T-cell (primary cell): ENCODE results near the gene EPB41L5. TPM values are rescaled to one million over a fixed set of nuclear protein-coding genes. Genes with fewer than 3 reads are reported as not detected.

Source experiments
- ATAC-seq, 4 experiments: fragments of 200-7000 bp in 3 of 4; fragments of 150-1000 bp in 1 of 4; cut with Tn5 transposase; replicated peaks in 1 of 4; 1 replicate in 3 of 4; 2 replicates in 1 of 4; pipeline ENCODE4 v1.10.0; 2021; ENCODE audit warnings: moderate library complexity in 3 of 4, mild to moderate bottlenecking in 2 of 4, moderate number of reproducible peaks in 1 of 4
- CTCF ChIA-PET, 2 donors: fragments of 300-600 bp; sonication (Branson Sonifier 250); formaldehyde crosslinking; loops; one replicate each; lab custom pipeline; 2022; ENCODE audit warnings: antibody characterized with exemption in 2 of 2; lab: Charles Lee
- POLR2A ChIA-PET, 2 donors: fragments of 300-600 bp; sonication (Branson Sonifier 250); formaldehyde crosslinking; loops; one replicate each; lab custom pipeline; 2022; ENCODE audit warnings: antibody characterized with exemption in 2 of 2; lab: Charles Lee
- DNase-seq, 35 experiments: peaks; one replicate each; pipeline versions ENCODE4 v3.0.0 to v3.0.0-alpha.2; 2013 to 2023
- H3K27ac ChIP-seq: one replicate; pipeline ENCODE4 v1.5.1; 2013; ENCODE audit warnings: low read length
- H3K27me3 ChIP-seq, 2 experiments: replicated peaks in 1 of 2; 1 replicate in 1 of 2; 2 replicates in 1 of 2; pipeline versions ENCODE4 v1.6.1 to v1.7.0; 2013; ENCODE audit warnings: low read length in 1 of 2, mixed read lengths in 1 of 2; ENCODE audit not compliant: control insufficient read depth in 2 of 2, insufficient read depth in 2 of 2; ENCODE audit errors: extremely low read depth in 1 of 2
- H3K36me3 ChIP-seq, 2 donors: 1 replicate in 1 of 2; 2 replicates in 1 of 2; pipeline versions ENCODE4 v1.6.1 to v1.7.0; 2013; ENCODE audit warnings: low read length in 1 of 2; ENCODE audit not compliant: control insufficient read depth in 2 of 2, insufficient read depth in 1 of 2; ENCODE audit errors: extremely low read depth in 1 of 2
- H3K4me1 ChIP-seq, 2 experiments: 1 replicate in 1 of 2; 2 replicates in 1 of 2; pipeline versions ENCODE4 v1.6.1 to v1.7.0; 2013; ENCODE audit warnings: low read length in 2 of 2, mixed read lengths in 1 of 2; ENCODE audit not compliant: insufficient read depth in 2 of 2, control insufficient read depth in 1 of 2; ENCODE audit errors: extremely low read depth in 1 of 2
- H3K4me3 ChIP-seq, 2 donors: 1 replicate in 1 of 2; 2 replicates in 1 of 2; pipeline versions ENCODE4 v1.5.1 to v1.7.0; 2013; ENCODE audit warnings: mild to moderate bottlenecking in 2 of 2, low read length in 1 of 2, moderate library complexity in 1 of 2; ENCODE audit not compliant: control insufficient read depth in 1 of 2; ENCODE audit errors: extremely low read depth in 1 of 2
- H3K9me3 ChIP-seq: 2 replicates; pipeline ENCODE4 v1.7.0; 2013
- H3K27ac Mint-ChIP-seq, 2 donors: one replicate each; pipeline ENCODE4 v1.8.0; 2020 to 2021; ENCODE audit warnings: mild to moderate bottlenecking in 2 of 2, mixed read lengths in 2 of 2
- H3K27me3 Mint-ChIP-seq, 2 donors: one replicate each; pipeline ENCODE4 v1.8.0; 2021 to 2022; ENCODE audit warnings: mixed read lengths in 2 of 2
- H3K36me3 Mint-ChIP-seq: one replicate; pipeline ENCODE4 v1.8.0; 2021; ENCODE audit warnings: mixed read lengths
- H3K4me1 Mint-ChIP-seq, 3 donors: one replicate each; pipeline ENCODE4 v1.8.0; 2020 to 2022; ENCODE audit warnings: mixed read lengths in 3 of 3, mild to moderate bottlenecking in 1 of 3
- H3K4me3 Mint-ChIP-seq, 3 donors: one replicate each; pipeline ENCODE4 v1.8.0; 2020 to 2022; ENCODE audit warnings: mild to moderate bottlenecking in 3 of 3, mixed read lengths in 3 of 3, moderate library complexity in 3 of 3
- H3K9me3 Mint-ChIP-seq, 3 donors: one replicate each; pipeline ENCODE4 v1.8.0; 2020 to 2022; ENCODE audit warnings: mixed read lengths in 3 of 3
- WGBS: methylation state at CpG from one replicate; pipeline ENCODE4 v1.1.5; 2013; ENCODE audit warnings: missing lambda C conversion rate; ENCODE audit not compliant: insufficient coverage; 5-methylcytosine and 5-hydroxymethylcytosine counted together
- total RNA-seq, 35 experiments: library from RNA in 6 of 35; stranded (reverse) in 6 of 35; fragments of 120-200 nt in 1 of 35; gene quantifications; one replicate each; pipeline versions ENCODE4 v1.2.1 to v1.2.4 and lab custom pipeline; 2013 to 2026

EPB41L5 gene
- total RNA-seq, 5 donors from 2014 or later (not counting 1 experiment from before 2014, with no cell fraction given) = 5.6 to 7.9 (median 6.0) TPM

DNA sequence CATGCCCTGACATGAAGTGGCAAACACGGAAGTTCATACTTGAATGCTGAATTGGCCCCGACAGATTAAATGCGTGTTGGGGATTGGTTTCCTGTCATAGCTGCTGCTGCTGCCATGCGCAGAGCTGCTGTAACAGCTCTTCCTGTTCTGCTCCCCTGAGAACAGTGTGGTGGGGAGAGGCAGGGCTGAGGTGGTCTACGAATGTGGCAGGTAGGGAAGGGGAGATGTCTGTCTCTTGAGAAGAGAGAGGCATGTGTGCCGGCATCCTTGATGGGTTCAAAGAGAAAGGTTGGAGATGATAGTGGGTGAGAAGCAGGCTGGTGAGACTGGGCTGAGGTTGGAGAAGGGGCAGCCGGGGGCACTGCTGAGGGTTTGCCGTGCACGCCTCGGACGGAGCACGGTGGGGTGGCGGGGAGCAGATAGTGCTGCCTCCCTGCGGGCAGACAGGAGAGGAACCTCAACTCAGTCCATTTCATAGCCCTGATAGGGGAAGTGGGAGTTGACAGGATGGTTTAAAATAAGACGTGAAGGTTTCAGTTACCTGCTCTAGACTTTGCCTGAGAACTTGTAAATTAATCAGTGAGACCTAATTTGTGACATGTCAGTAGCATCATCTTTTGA, 164.2 kb downstream of the EPB41L5 start:
- peak overlapping the region; percentile 86 to 91 (median 90) for H3K4me3 Mint-ChIP-seq
- ATAC-seq = peak; percentile 93 to 95 (median 93)
- ChIA-PET POLR2A (interaction anchor here (0.6 to 1.4 kb wide), 9 partner anchors 46 to 1586 kb away, joined by 3 to 14 read pairs (median 4); partner anchors contain the start of genes PTPN4 (in 2 of the 2), NIFK (in 1 of the 2) and TMEM185B (in 1 of the 2)), CTCF (interaction anchor here (0.6 to 4.5 kb wide), 35 partner anchors 8 to 536 kb away, joined by 3 to 35 read pairs (median 4); partner anchors contain the start of genes EPB41L5 (in 1 of the 2), PTPN4 (in 1 of the 2), RALB (in 1 of the 2) and TMEM177 (in 1 of the 2))
- H3K9me3 Mint-ChIP-seq = no peaks in the 10 kb centered on the region
- H3K4me1 Mint-ChIP-seq = peaks cover 53 to 64% (median 63%) of the 10 kb centered on the region in 3 donors
- peak overlapping the region; percentile 92 for H3K27ac ChIP-seq
- peak; percentile 69 to 91 (median 77) for DNase-seq
- H3K4me1 ChIP-seq = peaks cover 44 to 52% of the 10 kb centered on the region in 2 experiments
- no peaks in the 10 kb centered on the region for H3K27me3 Mint-ChIP-seq
- H3K27me3 ChIP-seq = no peaks in the 10 kb centered on the region
- H3K9me3 ChIP-seq = no peaks in the 10 kb centered on the region
- H3K36me3 ChIP-seq = peaks cover 0 to 3% of the 10 kb centered on the region in 2 donors
- H3K4me3 ChIP-seq = peak overlapping the region; percentile 46 to 58
- H3K27ac Mint-ChIP-seq = peak overlapping the region; percentile 97 to 100
- H3K36me3 Mint-ChIP-seq = no peaks in the 10 kb centered on the region
- 0% methylated on average over 9 of the region's 15 CpGs for WGBS

DNA sequence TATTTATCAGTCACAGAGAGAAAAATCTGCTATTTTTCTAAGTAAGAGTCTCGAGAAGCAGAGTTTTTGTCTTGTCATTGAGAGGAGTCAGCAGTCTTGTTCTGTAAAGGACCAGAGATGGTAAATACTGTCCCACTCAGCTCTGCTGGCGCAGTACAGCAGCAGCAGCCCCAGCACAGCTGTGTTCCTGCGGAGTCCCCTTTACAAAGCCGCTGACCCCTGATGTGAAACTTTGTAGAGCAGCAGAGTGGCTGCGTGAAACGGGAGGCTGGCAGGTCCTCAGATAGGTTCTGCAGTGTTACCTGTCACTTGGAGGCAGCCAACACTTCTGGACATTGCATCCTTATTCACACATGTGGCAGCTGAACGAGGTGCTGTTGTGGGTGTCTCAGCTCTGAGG, 165.1 kb downstream of the EPB41L5 start:
- peak overlapping the region; percentile 90 to 100 for H3K27ac Mint-ChIP-seq
- H3K9me3 ChIP-seq = no peaks in the 10 kb centered on the region
- peak overlapping the region; percentile 92 for H3K27ac ChIP-seq
- H3K4me1 ChIP-seq = peaks cover 44 to 58% of the 10 kb centered on the region in 2 experiments
- H3K9me3 Mint-ChIP-seq = no peaks in the 10 kb centered on the region
- DNase-seq (peak in 1 of 35 experiments; percentile 17), ATAC-seq (no peak)
- peaks cover 0 to 3% of the 10 kb centered on the region in 2 donors for H3K36me3 ChIP-seq
- H3K4me1 Mint-ChIP-seq = peaks cover 60 to 70% (median 70%) of the 10 kb centered on the region in 3 donors
- no peaks in the 10 kb centered on the region for H3K36me3 Mint-ChIP-seq
- ChIA-PET CTCF (interaction anchor here in 1 of 2 donors (2.4 kb wide), 1 partner anchor 418 kb away, joined by 15 read pairs; the partner anchor contains the start of gene PTPN4), POLR2A (interaction anchor here in 1 of 2 donors (1.1 kb wide), 1 partner anchor 1559 kb away, joined by 14 read pairs; the partner anchor contains the start of gene NIFK)
- H3K4me3 Mint-ChIP-seq = peak overlapping the region; percentile 86 to 91 (median 90)
- WGBS = 71% methylated on average over 7 of the region's 7 CpGs
- H3K27me3 Mint-ChIP-seq = no peaks in the 10 kb centered on the region
- H3K27me3 ChIP-seq = no peaks in the 10 kb centered on the region
- H3K4me3 ChIP-seq = peak overlapping the region; percentile 15 to 58

DNA sequence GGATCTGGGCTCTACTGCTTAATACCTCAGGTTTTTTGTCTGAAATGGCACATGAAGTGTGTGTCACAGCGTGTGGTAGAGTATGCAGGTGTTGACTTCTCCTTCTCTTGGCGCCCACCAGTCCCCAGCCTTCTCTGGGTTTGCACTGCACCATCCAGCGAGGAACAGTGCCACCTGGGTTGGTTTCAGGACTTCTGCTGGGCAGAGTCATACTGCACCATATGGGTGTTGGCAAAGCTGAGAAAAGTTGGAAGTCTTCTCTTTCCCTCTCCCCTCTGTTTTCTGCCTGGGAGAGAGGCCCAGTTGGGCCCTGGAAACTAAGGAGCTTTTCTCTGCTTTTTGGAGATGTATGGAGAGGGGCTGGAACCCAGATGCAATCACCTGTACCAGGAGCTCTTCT, 166.5 kb downstream of the EPB41L5 start:
- DNase-seq (no peak), ATAC-seq (no peak)
- Histone ChIP-seq H3K27ac (no peak overlapping the region), H3K4me3 (no peak overlapping the region), H3K27me3 (no peaks in the 10 kb centered on the region), H3K9me3 (no peaks in the 10 kb centered on the region), H3K4me1 (peaks cover 44 to 58% of the 10 kb centered on the region in 2 experiments), H3K36me3 (peaks cover 0 to 3% of the 10 kb centered on the region in 2 donors)
- peaks cover 0 to 3% of the 10 kb centered on the region in 2 donors for H3K27me3 Mint-ChIP-seq
- peak overlapping the region; percentile 1 to 75 for H3K27ac Mint-ChIP-seq
- H3K4me3 Mint-ChIP-seq = peak overlapping the region in 1 of 3 donors; percentile 86
- no CpG with 5 or more reads among the region's 3 CpGs for WGBS
- peaks cover 6% of the 10 kb centered on the region for H3K36me3 Mint-ChIP-seq
- peaks cover 68 to 79% (median 74%) of the 10 kb centered on the region in 3 donors for H3K4me1 Mint-ChIP-seq
- no peaks in the 10 kb centered on the region for H3K9me3 Mint-ChIP-seq
- ChIA-PET CTCF (no interaction called here), POLR2A (no interaction called here)

DNA sequence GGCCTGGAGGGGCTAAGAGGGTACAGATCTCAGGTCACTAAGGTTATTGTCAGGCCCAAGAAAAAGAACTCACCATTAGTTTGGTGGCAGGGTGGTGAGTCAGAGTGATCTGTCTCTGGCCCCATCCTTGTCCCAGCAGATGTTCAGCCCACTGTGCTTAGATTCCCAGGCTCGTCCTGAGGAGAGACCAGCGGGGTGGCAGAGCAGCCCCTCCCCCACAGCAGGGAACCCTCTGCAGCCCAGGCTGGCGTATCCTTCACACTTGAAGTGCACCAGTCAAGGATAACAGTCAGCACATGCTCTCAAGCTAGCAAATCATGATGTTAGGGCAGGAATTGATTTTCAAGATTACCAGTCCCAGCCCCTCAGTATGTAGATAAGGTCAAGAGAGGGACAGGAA, 167.2 kb downstream of the EPB41L5 start:
- Histone ChIP-seq H3K27ac (no peak overlapping the region), H3K27me3 (no peaks in the 10 kb centered on the region), H3K9me3 (no peaks in the 10 kb centered on the region), H3K4me3 (no peak overlapping the region), H3K36me3 (peaks cover 0 to 3% of the 10 kb centered on the region in 2 donors), H3K4me1 (peaks cover 44 to 53% of the 10 kb centered on the region in 2 experiments)
- H3K9me3 Mint-ChIP-seq = no peaks in the 10 kb centered on the region
- H3K27me3 Mint-ChIP-seq = peaks cover under 1 to 3% of the 10 kb centered on the region in 2 donors
- ChIA-PET POLR2A (no interaction called here), CTCF (interaction anchor here in 1 of 2 donors (1.0 kb wide), 1 partner anchor 131 kb away, joined by 3 read pairs; no protein-coding TSS in a partner anchor)
- no peak for ATAC-seq
- peak overlapping the region in 1 of 2 donors; percentile 75 for H3K27ac Mint-ChIP-seq
- no peak overlapping the region for H3K4me3 Mint-ChIP-seq
- H3K36me3 Mint-ChIP-seq = peaks cover 6% of the 10 kb centered on the region
- H3K4me1 Mint-ChIP-seq = peaks cover 64 to 75% (median 70%) of the 10 kb centered on the region in 3 donors
- no peak for DNase-seq
- no CpG with 5 or more reads among the region's 3 CpGs for WGBS

DNA sequence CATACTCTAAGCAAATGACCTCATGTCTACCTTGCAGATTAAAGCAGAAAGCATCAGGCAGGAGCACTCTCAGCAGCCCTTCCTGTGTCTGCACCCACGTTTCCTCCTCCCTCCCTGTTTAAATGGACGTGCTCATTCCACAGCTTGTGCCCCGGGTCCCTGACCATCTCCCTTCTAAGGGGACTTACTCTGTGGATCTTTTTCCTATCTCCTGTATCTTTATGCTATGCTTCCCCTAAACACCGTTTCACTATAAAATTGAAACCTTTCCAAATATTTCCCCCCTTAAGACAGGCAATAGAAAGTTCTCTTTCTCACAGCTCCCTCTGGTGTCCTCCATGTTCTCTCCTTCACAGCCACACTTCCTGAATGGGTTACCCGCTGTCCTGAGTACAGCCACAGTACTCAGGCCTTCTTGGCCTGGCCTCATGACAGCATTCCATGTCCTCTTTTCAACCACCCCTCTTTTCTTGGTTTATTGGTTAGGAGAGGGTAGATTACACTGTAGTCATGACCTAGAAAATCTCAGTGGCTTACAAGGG, 169.2 kb downstream of the EPB41L5 start:
- WGBS = 25% methylated on average over 4 of the region's 5 CpGs
- peaks cover 12% of the 10 kb centered on the region for H3K36me3 Mint-ChIP-seq
- peak overlapping the region; percentile 78 to 87 for H3K27ac Mint-ChIP-seq
- H3K4me3 ChIP-seq = no peak overlapping the region
- peak overlapping the region; percentile 57 to 70 (median 59) for H3K4me3 Mint-ChIP-seq
- peaks cover 2 to 3% of the 10 kb centered on the region in 2 donors for H3K27me3 Mint-ChIP-seq
- H3K4me1 ChIP-seq = peaks cover 30 to 40% of the 10 kb centered on the region in 2 experiments
- DNase-seq = peak in 2 of 35 experiments; percentile 21 to 31
- ChIA-PET CTCF (interaction anchor here in 1 of 2 donors (1.2 kb wide), 1 partner anchor 169 kb away, joined by 5 read pairs; the partner anchor contains the start of gene EPB41L5), POLR2A (interaction anchor here in 1 of 2 donors (1.1 kb wide), 1 partner anchor 38 kb away, joined by 3 read pairs; no protein-coding TSS in a partner anchor)
- H3K9me3 Mint-ChIP-seq = no peaks in the 10 kb centered on the region
- peaks cover 50 to 58% (median 50%) of the 10 kb centered on the region in 3 donors for H3K4me1 Mint-ChIP-seq
- no peak for ATAC-seq
- H3K9me3 ChIP-seq = no peaks in the 10 kb centered on the region
- peak overlapping the region; percentile 35 for H3K27ac ChIP-seq
- no peaks in the 10 kb centered on the region for H3K27me3 ChIP-seq
- H3K36me3 ChIP-seq = peaks cover 0 to 3% of the 10 kb centered on the region in 2 donors

DNA sequence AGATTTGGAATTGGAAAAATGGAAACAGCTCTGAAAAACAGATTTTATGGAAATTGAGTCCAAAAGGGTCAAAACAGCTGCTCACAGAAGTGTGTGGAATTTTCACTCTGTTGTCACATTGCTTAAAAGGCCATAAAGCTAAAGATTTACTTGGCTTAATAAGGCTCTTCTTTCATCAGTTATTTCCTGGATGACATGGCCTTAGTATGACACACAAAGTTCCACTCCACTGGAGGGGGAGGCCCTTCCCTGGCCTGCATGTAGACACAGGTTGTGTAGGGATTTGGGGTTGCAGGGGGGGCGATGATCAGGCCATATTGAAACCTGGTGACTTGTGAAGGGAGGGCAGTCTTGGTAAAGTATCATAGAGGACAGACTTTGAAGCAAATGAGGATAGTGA, 176.3 kb downstream of the EPB41L5 start:
- Mint-ChIP-seq H3K9me3 (peaks cover 11 to 32% (median 16%) of the 10 kb centered on the region in 3 donors), H3K4me3 (no peak overlapping the region), H3K27me3 (peaks cover 0 to 5% of the 10 kb centered on the region in 2 donors), H3K36me3 (peaks cover 29% of the 10 kb centered on the region), H3K27ac (no peak overlapping the region), H3K4me1 (no peaks in the 10 kb centered on the region)
- no peaks in the 10 kb centered on the region for H3K36me3 ChIP-seq
- 100% methylated on average over 1 of the region's 1 CpG for WGBS
- no peak overlapping the region for H3K4me3 ChIP-seq
- ChIA-PET CTCF (no interaction called here), POLR2A (no interaction called here)
- no peak overlapping the region for H3K27ac ChIP-seq
- no peak for DNase-seq
- no peaks in the 10 kb centered on the region for H3K9me3 ChIP-seq
- ATAC-seq = no peak
- H3K27me3 ChIP-seq = no peaks in the 10 kb centered on the region
- H3K4me1 ChIP-seq = no peaks in the 10 kb centered on the region
